IMR-90 (cell line): ENCODE measurements around the gene CSF2RB. TPM values are rescaled to one million over a fixed set of nuclear protein-coding genes. Genes with fewer than 3 reads are reported as not detected.

ENCODE experiments used
- ATAC-seq: fragments of 200-7000 bp; cut with Tn5 transposase; 2 replicates; pipeline ENCODE4 v1.9.1; 2020; ENCODE audit warnings: low read depth, mild to moderate bottlenecking, moderate library complexity
- BruUV-seq: library from RNA; stranded (reverse); fragments of 400-500 nt; replicated peaks from 2 replicates; lab custom pipeline; 2021; lab: Mats Ljungman, UMichigan
- CTCF ChIA-PET: fragments of 300-600 bp; formaldehyde crosslinking; extraction: SDS; loops from one replicate; lab custom pipeline; 2021; ENCODE audit warnings: antibody characterized with exemption; lab: Yijun Ruan, JAX
- POLR2A ChIA-PET: fragments of 300-600 bp; sonication (Branson Sonifier 250); formaldehyde crosslinking; loops from one replicate; lab custom pipeline; 2022; ENCODE audit warnings: antibody characterized with exemption; ENCODE audit not compliant: unreplicated experiment; lab: Charles Lee
- DNase-seq: peaks from one replicate; pipeline ENCODE4 v3.0.0; 2013
- H2AFZ ChIP-seq: replicated peaks from 2 replicates; pipeline ENCODE3; 2013; ENCODE audit warnings: low read length, mild to moderate bottlenecking; ENCODE audit not compliant: poor library complexity
- H2AK5ac ChIP-seq: 2 replicates; pipeline ENCODE4 v1.6.1; 2013; ENCODE audit warnings: low read depth, low read length, inconsistent platforms
- H2AK9ac ChIP-seq: replicated peaks from 2 replicates; pipeline ENCODE3; 2013; ENCODE audit warnings: mild to moderate bottlenecking, low read depth, low read length, moderate library complexity; ENCODE audit not compliant: poor library complexity
- H2BK120ac ChIP-seq: 2 replicates; pipeline ENCODE4 v1.6.1; 2013; ENCODE audit warnings: low read depth, low read length, inconsistent platforms
- H2BK15ac ChIP-seq: 3 replicates; pipeline ENCODE4 v1.6.1; 2013; ENCODE audit warnings: low read depth, low read length, inconsistent platforms
- H2BK20ac ChIP-seq: 2 replicates; pipeline ENCODE4 v1.6.1; 2013; ENCODE audit warnings: low read depth, mild to moderate bottlenecking, inconsistent platforms, low read length, moderate library complexity
- H2BK5ac ChIP-seq: 2 replicates; pipeline ENCODE4 v1.6.1; 2013; ENCODE audit warnings: mild to moderate bottlenecking, low read depth, low read length, inconsistent platforms; ENCODE audit not compliant: poor library complexity, severe bottlenecking
- H3K14ac ChIP-seq: replicated peaks from 2 replicates; pipeline ENCODE4 v1.6.1; 2013; ENCODE audit warnings: low read depth, low read length, inconsistent platforms
- H3K18ac ChIP-seq: 2 replicates; pipeline ENCODE4 v1.6.1; 2013; ENCODE audit warnings: low read depth, low read length, control low read depth
- H3K23ac ChIP-seq: 2 replicates; pipeline ENCODE4 v1.6.1; 2013; ENCODE audit warnings: low read depth, low read length, inconsistent platforms
- H3K27ac ChIP-seq: 2 replicates; pipeline ENCODE4 v1.5.1; 2013; ENCODE audit warnings: mild to moderate bottlenecking, control low read depth, low read length; ENCODE audit not compliant: insufficient read depth
- H3K27me3 ChIP-seq: 2 replicates; pipeline ENCODE4 v1.6.1; 2013; ENCODE audit warnings: low read length; ENCODE audit not compliant: control insufficient read depth, insufficient read depth
- H3K36me3 ChIP-seq: 2 replicates; pipeline ENCODE4 v1.6.1; 2013; ENCODE audit warnings: low read length, mixed read lengths; ENCODE audit not compliant: control insufficient read depth, insufficient read depth
- H3K4ac ChIP-seq: 2 replicates; pipeline ENCODE4 v1.6.1; 2013; ENCODE audit warnings: low read depth, low read length, inconsistent platforms
- H3K4me1 ChIP-seq: 2 replicates; pipeline ENCODE4 v1.6.1; 2013; ENCODE audit warnings: low read length, mixed read lengths; ENCODE audit not compliant: control insufficient read depth, insufficient read depth
- H3K4me2 ChIP-seq: 2 replicates; pipeline ENCODE4 v1.6.1; 2013; ENCODE audit warnings: low read depth, mild to moderate bottlenecking, control low read depth, low read length, moderate library complexity
- H3K4me3 ChIP-seq: 2 replicates; pipeline ENCODE4 v1.5.1; 2013; ENCODE audit warnings: low read depth, mild to moderate bottlenecking, control low read depth, low read length, moderate library complexity; ENCODE audit not compliant: insufficient read depth
- H3K56ac ChIP-seq: 2 replicates; pipeline ENCODE4 v1.6.1; 2013; ENCODE audit warnings: low read length, inconsistent platforms; ENCODE audit not compliant: insufficient read depth; ENCODE audit errors: extremely low read depth
- H3K79me1 ChIP-seq, 2 experiments: 2 replicates each; pipeline ENCODE4 v1.6.1; 2013; ENCODE audit warnings: low read length in 2 of 2, inconsistent platforms in 1 of 2, low read depth in 1 of 2
- H3K9ac ChIP-seq: 2 replicates; pipeline ENCODE4 v1.6.1; 2013; ENCODE audit warnings: low read depth, low read length, control low read depth
- H3K9me1 ChIP-seq: 2 replicates; pipeline ENCODE4 v1.6.1; 2013; ENCODE audit warnings: low read length, inconsistent platforms; ENCODE audit not compliant: insufficient read depth
- H3K9me3 ChIP-seq: 2 replicates; pipeline ENCODE4 v1.6.1; 2013; ENCODE audit warnings: low read length; ENCODE audit not compliant: control insufficient read depth, insufficient read depth
- H4K20me1 ChIP-seq: 2 replicates; pipeline ENCODE4 v1.6.1; 2013; ENCODE audit warnings: low read length, inconsistent platforms; ENCODE audit not compliant: insufficient read depth
- H4K5ac ChIP-seq: 2 replicates; pipeline ENCODE4 v1.6.1; 2013; ENCODE audit warnings: mild to moderate bottlenecking, low read depth, low read length, control low read depth
- H4K8ac ChIP-seq, 2 experiments: 2 replicates each; pipeline ENCODE4 v1.6.1; 2013; ENCODE audit warnings: low read depth in 2 of 2, low read length in 2 of 2, control low read depth in 1 of 2, inconsistent platforms in 1 of 2
- H4K91ac ChIP-seq: 2 replicates; pipeline ENCODE4 v1.6.1; 2013; ENCODE audit warnings: low read depth, low read length, inconsistent platforms; ENCODE audit not compliant: insufficient read depth
- BHLHE40 ChIP-seq: fragments of 150-350 bp; IDR thresholded peaks from 2 replicates; pipeline ENCODE4 v1.6.1; 2016; ENCODE audit warnings: mild to moderate bottlenecking, low read depth, low read length
- CEBPB ChIP-seq: IDR thresholded peaks from 2 replicates; pipeline ENCODE4 v1.6.1; 2012; ENCODE audit warnings: low read depth, low read length, improper control_type of control experiment
- CHD1 ChIP-seq: IDR thresholded peaks from 2 replicates; pipeline ENCODE4 v1.6.1; 2012; ENCODE audit warnings: low read depth, low read length, improper control_type of control experiment
- FOS ChIP-seq: fragments of 150-350 bp; IDR thresholded peaks from 2 replicates; pipeline ENCODE4 v1.6.1; 2016; ENCODE audit warnings: low read depth, low read length
- MAFK ChIP-seq: IDR thresholded peaks from 2 replicates; pipeline ENCODE4 v1.6.1; 2012; ENCODE audit warnings: low read depth, low read length, improper control_type of control experiment
- MAZ ChIP-seq: IDR thresholded peaks from 2 replicates; pipeline ENCODE4 v1.6.1; 2012; ENCODE audit warnings: low read depth, mild to moderate bottlenecking, low read length, improper control_type of control experiment, moderate library complexity, borderline replicate concordance
- MXI1 ChIP-seq: IDR thresholded peaks from 2 replicates; pipeline ENCODE4 v1.6.1; 2012; ENCODE audit warnings: low read depth, mild to moderate bottlenecking, low read length, moderate library complexity, borderline replicate concordance
- NFE2L2 ChIP-seq: fragments of 150-350 bp; IDR thresholded peaks from 2 replicates; pipeline ENCODE4 v1.6.1; 2016; ENCODE audit warnings: low read depth, mild to moderate bottlenecking, low read length
- POLR2A ChIP-seq: IDR thresholded peaks from 2 replicates; pipeline ENCODE4 v1.6.1; 2012; ENCODE audit warnings: mild to moderate bottlenecking, low read depth, low read length
- RAD21 ChIP-seq: IDR thresholded peaks from 2 replicates; pipeline ENCODE4 v1.6.1; 2012; ENCODE audit warnings: low read length, improper control_type of control experiment
- RCOR1 ChIP-seq: IDR thresholded peaks from 2 replicates; pipeline ENCODE4 v1.6.1; 2012; ENCODE audit warnings: mild to moderate bottlenecking, low read length, improper control_type of control experiment; ENCODE audit not compliant: insufficient replicate concordance
- RFX5 ChIP-seq: IDR thresholded peaks from 2 replicates; pipeline ENCODE4 v1.8.0; 2012; ENCODE audit warnings: low read depth, mild to moderate bottlenecking, low read length, moderate library complexity
- SMC3 ChIP-seq: fragments of 150-350 bp; IDR thresholded peaks from 2 replicates; pipeline ENCODE4 v1.6.1; 2016; ENCODE audit warnings: low read depth, mild to moderate bottlenecking, antibody characterized with exemption, low read length, moderate library complexity
- WGBS, 2 experiments: methylation state at CpG; one replicate each; pipeline versions ENCODE4 v1.1.5 to v1.1.7; 2013; ENCODE audit warnings: missing lambda C conversion rate in 2 of 2; ENCODE audit not compliant: insufficient read length in 1 of 2; ENCODE audit errors: extremely low coverage in 2 of 2; 5-methylcytosine and 5-hydroxymethylcytosine counted together
- dilution Hi-C: fragments of 300-500 bp; cut with HindIII; formaldehyde crosslinking; loops from one replicate; pipeline ENCODE4 v1.14.3; 2018; ENCODE audit warnings: low sequenced_read_pairs; ENCODE audit not compliant: unreplicated experiment
- in situ Hi-C: fragments of 300-500 bp; cut with MboI; formaldehyde crosslinking; loops from 3 replicates; pipeline ENCODE4 v1.14.3; 2019; ENCODE audit warnings: low sequenced_read_pairs, inconsistent platforms, mixed read lengths
- intact Hi-C: fragments of 100-400 bp; cut with micrococcal nuclease; formaldehyde crosslinking; loops from 2 replicates; pipeline ENCODE4 v1.10.0; 2022
- polyA plus RNA-seq, 3 experiments: library from polyadenylated mRNA; depleted of rRNA; stranded (reverse); fragments of >200 nt; gene quantifications; 2 replicates each; pipeline ENCODE4 v1.2.3, GENCODE V29; 2012; ENCODE audit warnings: low replicate concordance in 1 of 3
- total RNA-seq: library from RNA; depleted of rRNA; stranded (reverse); fragments of >200 nt; gene quantifications from 2 replicates; pipeline ENCODE4 v1.2.3, GENCODE V29; 2012
- TF ChIP-seq, protein P1 (sequence below): fragments of 150-350 bp; IDR thresholded peaks from 2 replicates; pipeline ENCODE4 v1.6.1; 2016; ENCODE audit warnings: low read depth, mild to moderate bottlenecking, low read length, moderate library complexity, borderline replicate concordance
- TF ChIP-seq, protein P2 (sequence below): fragments of 150-350 bp; IDR thresholded peaks from 2 replicates; pipeline ENCODE4 v1.6.1; 2017; ENCODE audit warnings: mild to moderate bottlenecking, antibody characterized with exemption, low read length, low read depth
- TF ChIP-seq, protein P3 (sequence below): conservative IDR thresholded peaks from 2 replicates; pipeline ENCODE4 v1.5.1; 2012; ENCODE audit warnings: mild to moderate bottlenecking, low read depth, low read length, improper control_type of control experiment

CSF2RB gene
- total and polyA plus RNA-seq, 2 of the 4 experiments (the other 2 are of a cell fraction): not detected

DNA sequence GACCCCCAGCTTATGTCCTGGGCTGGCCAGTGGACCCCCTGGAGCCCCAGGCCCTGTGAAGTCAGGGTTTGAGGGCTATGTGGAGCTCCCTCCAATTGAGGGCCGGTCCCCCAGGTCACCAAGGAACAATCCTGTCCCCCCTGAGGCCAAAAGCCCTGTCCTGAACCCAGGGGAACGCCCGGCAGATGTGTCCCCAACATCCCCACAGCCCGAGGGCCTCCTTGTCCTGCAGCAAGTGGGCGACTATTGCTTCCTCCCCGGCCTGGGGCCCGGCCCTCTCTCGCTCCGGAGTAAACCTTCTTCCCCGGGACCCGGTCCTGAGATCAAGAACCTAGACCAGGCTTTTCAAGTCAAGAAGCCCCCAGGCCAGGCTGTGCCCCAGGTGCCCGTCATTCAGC lies 24.6 kb downstream of the CSF2RB start:
- ATAC-seq (no peak), DNase-seq (no peak)
- no peak overlapping the region for H4K91ac ChIP-seq
- H3K4me3 ChIP-seq: no peak overlapping the region
- no peak overlapping the region for H2AK9ac ChIP-seq
- no peak overlapping the region for H3K9ac ChIP-seq
- TF ChIP-seq BHLHE40: no peak
- no peak for TF ChIP-seq MXI1
- no peak for TF ChIP-seq RCOR1
- TF ChIP-seq NFE2L2: no peak
- no peak for TF ChIP-seq SMC3
- no peak for TF ChIP-seq CEBPB
- TF ChIP-seq POLR2A: no peak
- no peak for TF ChIP-seq MAFK
- TF ChIP-seq FOS: no peak
- TF ChIP-seq, protein P1, sequence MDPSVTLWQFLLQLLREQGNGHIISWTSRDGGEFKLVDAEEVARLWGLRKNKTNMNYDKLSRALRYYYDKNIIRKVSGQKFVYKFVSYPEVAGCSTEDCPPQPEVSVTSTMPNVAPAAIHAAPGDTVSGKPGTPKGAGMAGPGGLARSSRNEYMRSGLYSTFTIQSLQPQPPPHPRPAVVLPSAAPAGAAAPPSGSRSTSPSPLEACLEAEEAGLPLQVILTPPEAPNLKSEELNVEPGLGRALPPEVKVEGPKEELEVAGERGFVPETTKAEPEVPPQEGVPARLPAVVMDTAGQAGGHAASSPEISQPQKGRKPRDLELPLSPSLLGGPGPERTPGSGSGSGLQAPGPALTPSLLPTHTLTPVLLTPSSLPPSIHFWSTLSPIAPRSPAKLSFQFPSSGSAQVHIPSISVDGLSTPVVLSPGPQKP: no peak
- TF ChIP-seq, protein P2, sequence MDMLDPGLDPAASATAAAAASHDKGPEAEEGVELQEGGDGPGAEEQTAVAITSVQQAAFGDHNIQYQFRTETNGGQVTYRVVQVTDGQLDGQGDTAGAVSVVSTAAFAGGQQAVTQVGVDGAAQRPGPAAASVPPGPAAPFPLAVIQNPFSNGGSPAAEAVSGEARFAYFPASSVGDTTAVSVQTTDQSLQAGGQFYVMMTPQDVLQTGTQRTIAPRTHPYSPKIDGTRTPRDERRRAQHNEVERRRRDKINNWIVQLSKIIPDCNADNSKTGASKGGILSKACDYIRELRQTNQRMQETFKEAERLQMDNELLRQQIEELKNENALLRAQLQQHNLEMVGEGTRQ: no peak
- TF ChIP-seq CHD1: no peak
- TF ChIP-seq, protein P3, sequence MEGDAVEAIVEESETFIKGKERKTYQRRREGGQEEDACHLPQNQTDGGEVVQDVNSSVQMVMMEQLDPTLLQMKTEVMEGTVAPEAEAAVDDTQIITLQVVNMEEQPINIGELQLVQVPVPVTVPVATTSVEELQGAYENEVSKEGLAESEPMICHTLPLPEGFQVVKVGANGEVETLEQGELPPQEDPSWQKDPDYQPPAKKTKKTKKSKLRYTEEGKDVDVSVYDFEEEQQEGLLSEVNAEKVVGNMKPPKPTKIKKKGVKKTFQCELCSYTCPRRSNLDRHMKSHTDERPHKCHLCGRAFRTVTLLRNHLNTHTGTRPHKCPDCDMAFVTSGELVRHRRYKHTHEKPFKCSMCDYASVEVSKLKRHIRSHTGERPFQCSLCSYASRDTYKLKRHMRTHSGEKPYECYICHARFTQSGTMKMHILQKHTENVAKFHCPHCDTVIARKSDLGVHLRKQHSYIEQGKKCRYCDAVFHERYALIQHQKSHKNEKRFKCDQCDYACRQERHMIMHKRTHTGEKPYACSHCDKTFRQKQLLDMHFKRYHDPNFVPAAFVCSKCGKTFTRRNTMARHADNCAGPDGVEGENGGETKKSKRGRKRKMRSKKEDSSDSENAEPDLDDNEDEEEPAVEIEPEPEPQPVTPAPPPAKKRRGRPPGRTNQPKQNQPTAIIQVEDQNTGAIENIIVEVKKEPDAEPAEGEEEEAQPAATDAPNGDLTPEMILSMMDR: no peak
- no peak for TF ChIP-seq RFX5
- TF ChIP-seq RAD21: no peak
- TF ChIP-seq MAZ: no peak
- no peaks in the 10 kb centered on the region for H3K36me3 ChIP-seq
- H2BK15ac ChIP-seq: no peak overlapping the region
- H3K4me2 ChIP-seq: no peak overlapping the region
- CTCF ChIA-PET: no interaction called here
- H3K23ac ChIP-seq: no peak overlapping the region
- no peak overlapping the region for H3K27ac ChIP-seq
- H2BK20ac ChIP-seq: no peak overlapping the region
- dilution Hi-C loops: no loop called here
- H3K4ac ChIP-seq: no peak overlapping the region
- no peaks in the 10 kb centered on the region for H3K9me3 ChIP-seq
- H2AK5ac ChIP-seq: no peak overlapping the region
- H3K27me3 ChIP-seq: peaks cover 39% of the 10 kb centered on the region
- H3K56ac ChIP-seq: no peak overlapping the region
- no peaks in the 10 kb centered on the region for H3K4me1 ChIP-seq
- no peak overlapping the region for H2AFZ ChIP-seq
- no peak overlapping the region for H4K8ac ChIP-seq
- no peak overlapping the region for H2BK5ac ChIP-seq
- no peak overlapping the region for H4K5ac ChIP-seq
- POLR2A ChIA-PET: no interaction called here
- H3K79me1 ChIP-seq: no peaks in the 10 kb centered on the region
- H2BK120ac ChIP-seq: no peak overlapping the region
- H3K18ac ChIP-seq: no peak overlapping the region
- in situ Hi-C loops: no loop called here
- no TSS peak for BruUV-seq
- no peak overlapping the region for H3K14ac ChIP-seq
- intact Hi-C loops: no loop called here
- 57% methylated on average over 3 of the region's 12 CpGs; no CpG with 5 or more reads in 1 of the 2 experiments for WGBS, 2 experiments
- H3K9me1 ChIP-seq: peaks cover 3% of the 10 kb centered on the region; the same call in 1 of the 2 replicates
- H4K20me1 ChIP-seq: no peaks in the 10 kb centered on the region
